Activated CD8-positive, alpha-beta memory T cell treated with anti-CD3 and anti-CD28 coated beads, Interleukin-2, amount 50 U/mL, for 4 hours (primary cell): ENCODE data around the gene UFD1.

ENCODE experiments used
- DNase-seq: peaks from one replicate; pipeline ENCODE4 v3.0.0-alpha.2; 2020

The UFD1 gene

DNA sequence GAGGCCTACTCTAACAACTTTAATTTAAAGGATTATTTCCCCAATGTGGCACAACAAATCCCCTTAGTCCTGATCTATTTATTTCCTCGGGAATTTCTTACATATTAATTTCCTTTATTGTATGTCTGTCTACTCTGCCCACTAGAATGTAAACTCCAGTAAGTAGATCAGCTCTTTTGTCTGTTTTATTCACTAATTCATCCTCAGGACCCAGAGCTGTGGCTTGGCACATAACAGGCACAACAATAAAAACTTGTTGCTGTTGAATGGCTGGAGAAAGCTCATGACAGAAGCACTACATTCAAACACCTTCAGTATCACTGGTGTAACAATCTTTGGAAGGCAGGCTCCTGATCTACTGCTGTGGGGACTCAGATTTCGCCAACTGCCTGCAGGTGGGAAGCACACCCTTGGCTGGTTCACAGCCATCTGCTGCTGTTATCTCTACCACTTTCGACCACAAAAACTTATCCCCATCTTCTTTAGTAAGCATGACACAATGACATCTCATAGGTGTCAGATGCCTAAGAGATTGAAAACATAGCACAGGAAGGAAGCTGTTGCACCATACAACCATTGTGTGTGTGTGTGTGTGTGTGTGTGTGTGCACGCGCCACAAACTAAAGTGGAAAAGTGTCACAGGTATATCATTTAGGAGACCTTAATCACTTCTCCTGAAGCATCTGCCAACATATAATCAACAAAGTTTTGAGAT, 59.4 kb downstream of the UFD1 start:
- no peak for DNase-seq

DNA sequence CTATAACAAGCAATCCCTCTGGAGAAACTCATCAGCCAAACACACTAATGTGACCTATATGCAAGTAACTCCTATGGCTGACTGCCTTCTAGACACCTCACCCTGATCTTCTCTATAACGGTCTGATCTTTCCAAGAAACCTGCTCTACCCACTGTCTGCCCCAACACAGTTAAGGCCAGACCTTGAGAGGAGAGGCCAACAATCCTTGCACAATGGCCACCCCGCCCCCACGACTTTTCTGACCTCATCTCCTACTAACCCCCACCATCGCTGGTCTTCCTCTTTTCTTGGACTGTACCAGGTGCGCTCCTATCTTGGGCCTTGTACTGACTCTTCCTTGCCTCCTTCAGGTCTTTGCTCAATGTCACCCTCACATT, 59.9 kb downstream of the UFD1 start:
- no peak for DNase-seq

DNA sequence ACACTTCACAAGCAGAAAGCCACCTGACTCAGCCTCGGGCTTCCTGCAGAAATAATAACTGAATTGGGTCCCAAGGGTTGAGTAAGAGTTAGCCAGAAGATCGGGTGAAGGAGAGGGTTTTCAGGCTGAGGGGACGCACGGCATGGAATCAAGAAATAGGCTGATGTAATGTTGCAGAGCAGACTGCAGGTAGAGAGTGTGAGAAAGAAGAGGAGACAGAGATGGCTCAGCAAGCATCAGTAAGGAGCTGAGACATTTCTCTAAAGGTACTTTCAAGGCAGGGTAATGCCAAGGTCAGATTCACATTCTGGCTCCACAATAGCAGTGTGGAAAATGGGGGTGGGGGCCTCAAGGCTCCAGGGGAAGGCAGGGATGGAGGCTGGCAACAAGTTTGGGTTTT, 66.1 kb downstream of the UFD1 start:
- DNase-seq = no peak

DNA sequence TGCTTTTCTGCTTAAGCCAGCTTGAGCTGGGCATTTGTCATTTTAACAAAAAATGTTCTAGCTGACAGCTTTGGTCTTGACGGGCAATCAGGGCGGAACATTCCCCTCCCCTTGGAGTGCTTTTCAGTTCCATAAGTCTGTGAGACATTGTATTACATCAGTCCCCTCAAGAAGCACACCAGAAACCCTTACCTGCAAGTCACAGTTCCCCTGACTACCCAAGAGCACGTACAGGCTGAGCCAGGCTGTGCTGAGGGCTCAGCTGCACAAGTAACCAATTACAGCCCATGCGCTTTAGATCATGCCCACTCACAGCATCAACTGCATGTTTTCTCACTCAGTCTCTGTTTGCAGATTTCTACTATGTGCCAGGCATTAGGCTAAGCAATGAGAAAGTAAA, 66.5 kb downstream of the UFD1 start:
- DNase-seq = no peak

DNA sequence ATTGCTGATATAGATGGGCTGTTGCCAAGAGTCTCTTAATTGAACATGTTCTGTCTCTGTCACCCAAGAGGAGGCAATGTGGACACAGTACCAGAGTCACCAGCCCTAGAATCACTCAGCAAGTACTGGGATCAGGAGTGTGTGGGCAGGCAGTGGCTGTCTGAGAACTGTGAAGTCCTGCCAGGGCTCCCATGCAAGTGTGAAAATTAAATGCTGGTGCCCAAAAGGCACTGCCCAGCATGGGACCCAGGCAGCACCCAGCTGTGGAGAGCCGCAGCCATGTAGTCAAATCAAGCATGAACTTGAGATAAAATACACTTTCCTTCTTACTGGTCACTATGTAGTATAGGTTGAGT, 67.3 kb downstream of the UFD1 start:
- no peak for DNase-seq

DNA sequence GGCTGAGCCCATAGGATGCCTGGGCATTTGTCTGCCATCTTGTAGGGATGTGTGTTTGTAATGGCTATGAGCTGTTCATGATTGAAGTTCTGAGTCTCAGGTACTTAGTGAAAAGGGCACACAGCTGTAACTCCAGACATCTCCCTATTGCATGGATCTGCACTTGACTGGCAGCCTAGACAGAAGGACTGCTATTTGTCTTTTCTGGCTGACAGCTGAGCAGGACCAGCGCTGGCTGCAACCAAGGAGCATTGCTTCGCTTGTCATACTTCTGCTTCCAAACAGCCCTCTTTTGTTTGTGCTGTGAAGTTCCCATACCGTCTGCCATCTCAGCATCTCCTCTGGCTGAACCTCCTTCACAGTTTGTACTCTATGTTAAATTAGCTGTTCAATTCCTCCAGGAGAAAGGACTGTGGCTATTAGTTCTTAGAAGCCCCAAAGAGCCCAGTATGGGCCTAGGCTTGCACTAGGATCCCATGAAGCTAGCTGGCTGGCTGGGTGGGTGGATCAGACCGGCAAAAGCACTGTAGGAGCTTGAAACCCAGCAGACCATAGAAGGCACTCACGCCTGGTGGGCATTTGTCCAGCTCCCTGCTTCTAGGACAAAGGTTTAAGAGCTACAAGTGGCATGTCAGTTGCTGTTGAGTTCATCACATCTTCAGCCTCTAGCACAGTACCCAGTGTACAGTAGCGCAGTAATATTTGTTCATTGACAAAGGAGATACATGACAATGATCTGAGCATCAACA, 67.9 kb downstream of the UFD1 start:
- no peak for DNase-seq

DNA sequence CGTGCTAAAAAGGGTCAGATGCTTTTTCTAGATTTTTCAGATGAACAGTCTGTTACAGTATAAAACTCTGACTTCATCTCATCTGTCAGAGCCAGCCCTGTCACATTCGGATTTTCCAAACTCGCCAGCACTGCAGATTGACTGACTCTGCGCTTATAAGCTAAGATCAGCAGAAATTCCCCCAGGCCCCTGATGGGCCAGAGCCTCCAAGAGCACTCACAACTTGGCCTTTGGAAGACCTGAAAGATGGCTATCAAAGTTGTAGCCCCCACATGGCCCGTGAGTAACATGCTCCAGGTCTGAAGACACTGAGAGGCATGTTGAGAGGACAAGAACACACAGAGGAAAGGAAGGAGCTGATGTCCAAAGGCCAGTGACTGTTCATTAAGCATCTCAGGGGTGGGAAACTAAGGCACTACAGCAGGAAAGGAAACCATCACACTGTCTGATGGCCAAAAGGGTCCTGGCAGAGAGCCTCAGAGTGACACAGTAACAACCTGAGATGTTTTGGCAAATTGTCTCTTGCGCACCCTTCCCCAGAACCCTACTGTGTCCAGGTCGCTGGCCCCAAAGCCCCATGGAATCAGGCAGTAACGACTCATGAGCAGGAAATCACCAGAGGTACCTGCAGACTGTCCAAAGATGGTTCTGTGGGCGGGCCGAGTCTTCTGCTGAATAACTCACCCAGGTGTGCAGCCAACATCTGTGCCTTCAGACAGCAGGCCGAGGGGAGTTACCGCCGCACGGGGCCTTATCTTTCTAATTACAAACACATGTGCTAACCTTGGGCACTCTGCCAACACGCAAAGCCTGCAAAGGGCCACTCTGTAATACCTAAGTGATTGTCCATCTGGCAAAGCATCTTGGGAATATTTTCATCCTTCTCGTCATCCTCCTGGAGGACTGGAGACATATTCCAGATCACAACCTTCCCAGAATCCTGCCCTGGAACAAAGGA, 71.1 kb downstream of the UFD1 start:
- DNase-seq = no peak

DNA sequence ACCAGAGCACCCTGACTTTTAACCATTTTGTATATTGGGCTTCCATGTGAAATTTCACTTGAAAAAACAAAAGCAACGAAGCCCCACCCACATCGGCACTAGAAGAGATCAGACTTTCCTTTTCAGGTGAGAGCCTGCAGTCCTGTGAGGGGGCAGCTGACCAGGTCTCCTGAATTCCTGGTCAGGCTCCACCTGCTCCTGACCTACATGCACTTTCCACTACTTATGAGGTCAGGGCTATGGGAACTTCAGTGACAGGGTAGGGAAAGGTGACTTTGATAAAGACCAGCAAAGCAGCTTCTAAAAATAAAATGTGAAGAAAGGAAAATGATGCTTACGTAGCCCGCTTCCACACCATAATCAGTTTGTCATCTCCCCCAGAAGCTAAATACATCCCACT, 72.1 kb downstream of the UFD1 start:
- no peak for DNase-seq

DNA sequence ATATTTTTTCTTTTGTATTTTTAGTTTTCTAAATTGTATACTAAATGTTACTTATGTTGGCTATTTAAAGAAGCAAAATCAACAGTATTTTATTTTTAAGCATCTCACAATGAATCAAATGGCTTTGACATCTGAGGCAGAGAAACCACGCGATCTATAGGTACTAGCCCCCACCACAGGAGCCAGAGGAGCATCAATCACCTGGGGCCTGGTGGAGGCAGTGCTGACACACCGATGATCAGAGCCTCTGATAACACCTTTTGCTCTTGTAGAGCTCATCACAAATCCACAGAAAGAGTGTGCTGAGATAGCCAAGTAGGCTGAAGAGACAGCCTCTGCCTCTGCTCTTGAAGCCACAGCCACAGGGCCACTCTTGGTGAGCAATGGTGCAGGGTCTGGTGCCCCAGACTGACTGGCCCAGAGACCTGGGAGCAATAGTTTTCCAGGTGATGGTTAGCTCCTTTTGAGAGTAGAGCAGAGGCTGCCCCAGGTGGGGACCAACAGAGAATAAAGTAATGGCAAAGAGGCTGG, 72.6 kb downstream of the UFD1 start:
- DNase-seq = no peak

DNA sequence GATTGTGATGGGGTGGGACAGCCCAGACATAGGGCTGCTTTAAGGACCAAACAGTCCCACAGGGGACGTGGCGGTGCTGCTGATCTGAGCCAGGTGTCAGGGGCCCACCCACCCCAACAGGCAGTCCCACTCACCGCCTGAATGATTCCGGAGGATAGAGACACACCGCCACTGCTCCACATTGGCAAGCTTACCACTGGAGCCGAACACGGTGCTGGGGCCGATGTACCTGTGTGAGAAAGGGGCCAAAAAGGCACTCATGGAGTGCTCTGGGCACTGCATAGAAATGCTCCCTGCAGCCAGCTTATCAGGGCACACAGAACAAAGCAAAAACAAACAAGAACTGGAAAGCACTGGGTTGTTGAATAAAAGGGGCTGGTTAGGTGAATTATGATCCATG, 73.3 kb downstream of the UFD1 start:
- no peak for DNase-seq

DNA sequence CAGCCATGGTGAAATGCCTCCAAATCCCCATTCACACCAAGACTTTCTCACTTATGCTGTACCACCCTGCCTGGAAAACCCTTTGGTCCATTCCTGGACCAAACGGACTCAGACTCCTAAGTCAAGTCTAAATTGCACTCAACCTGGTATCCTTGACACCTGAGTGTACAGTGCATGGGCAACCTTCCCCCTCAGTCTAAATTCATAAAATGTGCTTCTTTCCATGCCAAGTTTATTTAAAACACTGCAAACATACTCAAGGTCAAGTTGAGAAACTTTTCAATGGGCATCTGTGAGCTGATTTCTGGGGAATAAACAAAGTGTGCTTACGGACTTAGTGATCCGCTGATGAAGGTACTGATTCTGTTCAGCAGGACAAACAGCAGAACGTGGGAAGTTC, 73.9 kb downstream of the UFD1 start:
- no peak for DNase-seq

DNA sequence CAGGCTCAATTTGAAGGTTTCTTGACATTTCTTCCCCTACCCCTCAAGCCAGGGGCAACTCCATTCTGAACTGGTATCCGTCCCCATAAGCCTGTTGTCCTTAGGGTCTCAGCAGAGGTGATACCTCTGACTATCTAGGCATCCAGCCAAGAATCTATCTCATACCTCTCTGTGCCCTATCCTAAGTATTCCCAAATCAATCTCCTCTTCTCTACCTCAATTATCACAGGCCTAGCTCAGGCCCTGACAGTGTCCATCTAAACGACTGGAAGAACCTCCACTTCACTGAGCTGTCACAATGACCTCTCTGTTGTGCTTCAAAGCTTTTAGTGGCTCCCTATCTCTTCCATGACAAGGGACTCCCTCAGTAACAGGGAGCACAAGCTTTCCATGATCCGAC, 74.3 kb downstream of the UFD1 start:
- no peak for DNase-seq

DNA sequence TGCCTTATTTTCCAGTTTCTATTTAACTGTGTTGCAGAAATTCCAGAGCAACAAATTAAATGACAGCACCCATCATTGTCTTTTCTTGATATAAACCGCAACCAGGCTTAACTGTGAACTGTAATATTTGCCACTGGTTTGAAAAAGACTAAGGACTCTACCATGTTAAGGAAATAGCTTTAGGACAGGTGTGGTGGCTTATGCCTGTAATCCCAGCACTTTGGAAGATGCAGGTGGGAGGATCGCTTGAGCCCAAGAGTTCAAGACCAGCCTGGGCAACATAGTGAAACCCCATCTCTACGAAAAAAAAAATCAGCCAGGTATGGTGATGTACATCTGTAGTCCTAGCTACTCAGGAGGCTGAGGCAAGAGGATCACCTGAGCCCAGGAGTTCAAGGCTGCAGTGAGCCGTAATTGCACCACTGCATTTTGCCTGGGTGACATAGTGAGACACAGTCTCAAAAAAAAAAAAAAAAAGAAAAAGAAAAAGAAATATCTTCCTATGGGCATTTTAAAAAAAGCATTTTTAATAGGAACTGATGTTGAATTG, 76.3 kb downstream of the UFD1 start:
- DNase-seq = no peak

DNA sequence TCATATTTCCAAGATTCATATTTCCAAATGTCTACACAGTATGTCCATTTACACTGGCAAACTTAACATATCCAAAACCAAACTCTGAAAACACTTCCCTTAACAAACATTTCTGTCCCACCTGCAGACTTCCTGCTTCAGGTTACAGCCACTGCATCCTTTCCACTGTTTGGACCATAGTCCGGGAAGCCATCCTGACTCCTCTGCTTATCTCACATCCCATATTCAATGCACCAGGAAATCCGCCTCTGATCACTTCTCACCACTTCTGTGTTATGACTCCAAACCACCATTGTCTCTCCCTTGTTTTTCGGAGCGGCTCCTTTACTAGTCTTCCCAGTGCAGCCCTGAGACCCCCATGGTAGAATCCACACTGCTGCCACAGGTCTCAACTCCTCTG, 77.5 kb downstream of the UFD1 start:
- no peak for DNase-seq

DNA sequence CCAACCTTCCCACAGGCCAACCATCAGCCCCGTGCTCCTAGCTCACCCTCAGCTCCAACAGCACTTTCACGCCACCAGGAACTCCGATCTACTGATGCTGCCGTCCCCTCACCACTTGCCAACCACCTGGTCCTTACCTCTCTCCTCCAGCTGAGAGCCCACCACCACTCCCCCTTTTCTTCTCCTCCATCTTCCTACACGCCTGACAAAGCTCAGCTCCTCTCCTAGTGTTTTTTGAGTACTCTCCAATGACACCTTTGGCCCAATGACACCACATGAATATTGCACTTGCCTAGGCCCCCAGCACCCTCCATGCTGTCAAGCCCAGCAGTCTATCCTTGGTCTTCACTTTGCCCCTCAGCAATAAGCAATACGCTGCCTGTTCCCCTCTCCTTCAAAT, 78.1 kb downstream of the UFD1 start:
- DNase-seq = no peak
